Caco-2 (cell line): Measurements from ENCODE around the gene PRND. TPM values are rescaled to one million over a fixed set of nuclear protein-coding genes. Genes with fewer than 3 reads are reported as not detected.
A peak's percentile ranks its signal among the peaks of the same experiment; 100 is the strongest.

ENCODE experiments used
- BruUV-seq: library from RNA; stranded (reverse); fragments of 400-500 nt; replicated peaks from 2 replicates; lab custom pipeline; 2021; lab: Mats Ljungman, UMichigan
- CTCF ChIA-PET: fragments of 300-600 bp; sonication (Branson Sonifier 250); formaldehyde crosslinking; loops from one replicate; lab custom pipeline; 2022; ENCODE audit warnings: antibody characterized with exemption; lab: Charles Lee
- POLR2A ChIA-PET: fragments of 300-600 bp; sonication (Branson Sonifier 250); formaldehyde crosslinking; loops from one replicate; lab custom pipeline; 2022; ENCODE audit warnings: antibody characterized with exemption; lab: Charles Lee
- DNase-seq, 2 experiments: peaks; one replicate each; pipeline versions ENCODE4 v3.0.0 to v3.0.0-alpha.2; 2020 to 2022
- H3K27me3 ChIP-seq: replicated peaks from 2 replicates; pipeline ENCODE4 v1.6.0; 2011; ENCODE audit warnings: low read length; ENCODE audit not compliant: control insufficient read depth, insufficient read depth
- H3K36me3 ChIP-seq: 2 replicates; pipeline ENCODE4 v1.5.1; 2011; ENCODE audit warnings: low read length; ENCODE audit not compliant: control insufficient read depth, insufficient read depth
- H3K4me1 ChIP-seq: fragments of 250-450 bp; sonication (Bioruptor Pico); 2 replicates; pipeline ENCODE4 v1.5.1; 2020; ENCODE audit warnings: mild to moderate bottlenecking
- H3K4me3 ChIP-seq: 2 replicates; pipeline ENCODE4 v1.5.1; 2011; ENCODE audit warnings: low read depth, mild to moderate bottlenecking, control low read depth, low read length
- H3K9me3 ChIP-seq: fragments of 250-450 bp; sonication (Bioruptor Pico); 2 replicates; pipeline ENCODE4 v1.5.1; 2020; ENCODE audit warnings: mild to moderate bottlenecking, moderate library complexity
- H3K27ac Mint-ChIP-seq: one replicate; pipeline ENCODE4 v1.8.0; 2022; ENCODE audit warnings: mixed read lengths; ENCODE audit not compliant: unreplicated experiment
- H3K27me3 Mint-ChIP-seq: one replicate; pipeline ENCODE4 v1.8.0; 2022; ENCODE audit warnings: mixed read lengths; ENCODE audit not compliant: insufficient read depth, unreplicated experiment
- H3K36me3 Mint-ChIP-seq: one replicate; pipeline ENCODE4 v1.8.0; 2022; ENCODE audit warnings: mild to moderate bottlenecking, mixed read lengths; ENCODE audit not compliant: insufficient read depth, unreplicated experiment
- H3K4me1 Mint-ChIP-seq: one replicate; pipeline ENCODE4 v1.8.0; 2022; ENCODE audit warnings: low read depth, mixed read lengths; ENCODE audit not compliant: unreplicated experiment
- H3K4me3 Mint-ChIP-seq: one replicate; pipeline ENCODE4 v1.8.0; 2022; ENCODE audit warnings: mild to moderate bottlenecking, moderate library complexity, mixed read lengths; ENCODE audit not compliant: unreplicated experiment
- H3K9me3 Mint-ChIP-seq: one replicate; pipeline ENCODE4 v1.8.0; 2022; ENCODE audit warnings: mixed read lengths; ENCODE audit not compliant: unreplicated experiment
- CTCF ChIP-seq, 2 experiments: fragments of 200-600 bp in 1 of 2; IDR thresholded peaks; 1 replicate in 1 of 2; 2 replicates in 1 of 2; pipeline versions ENCODE4 v1.5.1 to v1.8.0; 2011 to 2022; ENCODE audit warnings: antibody characterized with exemption in 1 of 2, control low read depth in 1 of 2, inconsistent platforms in 1 of 2, low read depth in 1 of 2, low read length in 1 of 2, mild to moderate bottlenecking in 1 of 2, moderate library complexity in 1 of 2; ENCODE audit not compliant: insufficient read depth in 1 of 2, severe bottlenecking in 1 of 2, unreplicated experiment in 1 of 2
- intact Hi-C: fragments of 100-400 bp; cut with micrococcal nuclease; formaldehyde crosslinking; loops from one replicate; pipeline ENCODE4 v1.10.0; 2022; ENCODE audit not compliant: unreplicated experiment
- total RNA-seq: library from RNA; stranded (reverse); gene quantifications from 2 replicates; pipeline ENCODE4 v1.2.3, GENCODE V29; 2022

PRND gene
- total RNA-seq, 1 experiment from 2014 or later: not detected

- peak; percentile 85 for TF ChIP-seq CTCF (IDR thresholded peaks at IDR 0.05; ENCODE audit: insufficient read depth in 1 of 2, low read depth in 1 of 2, low read length in 1 of 2, severe bottlenecking in 1 of 2, unreplicated experiment in 1 of 2)
- peak overlapping the region; percentile 42 for H3K4me3 Mint-ChIP-seq
- no peak overlapping the region for H3K27ac Mint-ChIP-seq
- no peaks in the 10 kb centered on the region for H3K9me3 ChIP-seq
- no peak overlapping the region for H3K4me3 ChIP-seq
- peaks cover 4% of the 10 kb centered on the region; the same call in 1 of the 2 replicates for H3K4me1 ChIP-seq
- H3K27me3 ChIP-seq: no peaks in the 10 kb centered on the region; the same call in 1 of the 2 replicates
- peaks cover 6% of the 10 kb centered on the region for H3K4me1 Mint-ChIP-seq
- no peaks in the 10 kb centered on the region for H3K36me3 ChIP-seq
- no peaks in the 10 kb centered on the region for H3K27me3 Mint-ChIP-seq
- DNase-seq: peak; percentile 63 to 73
- ChIA-PET POLR2A (no interaction called here), CTCF (interaction anchor here (0.7 to 2.6 kb wide), 4 partner anchors 107 to 118 kb away, joined by 3 to 13 read pairs (median 8); no protein-coding TSS in a partner anchor)
- intact Hi-C loops: loop anchor here (1.0 kb wide), 2 partner anchors 106 to 113 kb away; no protein-coding TSS in a partner anchor
- BruUV-seq: no TSS peak
- no peaks in the 10 kb centered on the region for H3K9me3 Mint-ChIP-seq
- no peaks in the 10 kb centered on the region for H3K36me3 Mint-ChIP-seq
Measured at GRCh38 chr20:4720041-4720976, 1.4 kb upstream of the PRND start.

GRCh38 chr20:4720977-4721349 is 746 bp upstream of the PRND start:
- no peaks in the 10 kb centered on the region for H3K36me3 ChIP-seq
- no peaks in the 10 kb centered on the region for H3K9me3 Mint-ChIP-seq
- BruUV-seq: no TSS peak
- H3K4me1 Mint-ChIP-seq: peaks cover 6% of the 10 kb centered on the region
- H3K27me3 ChIP-seq: no peaks in the 10 kb centered on the region; the same call in 1 of the 2 replicates
- H3K4me3 ChIP-seq: no peak overlapping the region
- H3K4me3 Mint-ChIP-seq: peak overlapping the region; percentile 42
- H3K27me3 Mint-ChIP-seq: no peaks in the 10 kb centered on the region
- CTCF ChIA-PET: interaction anchor here (0.7 to 2.6 kb wide), 4 partner anchors 107 to 119 kb away, joined by 3 to 13 read pairs (median 8); no protein-coding TSS in a partner anchor
- POLR2A ChIA-PET: no interaction called here
- peak in 1 of 2 experiments; percentile 14 for DNase-seq
- H3K4me1 ChIP-seq: peaks cover 4% of the 10 kb centered on the region; the same call in 1 of the 2 replicates
- H3K36me3 Mint-ChIP-seq: no peaks in the 10 kb centered on the region
- H3K27ac Mint-ChIP-seq: no peak overlapping the region
- no peak for TF ChIP-seq CTCF (IDR thresholded peaks at IDR 0.05; ENCODE audit: insufficient read depth in 1 of 2, low read depth in 1 of 2, low read length in 1 of 2, severe bottlenecking in 1 of 2, unreplicated experiment in 1 of 2)
- H3K9me3 ChIP-seq: no peaks in the 10 kb centered on the region
- intact Hi-C loops: loop anchor here (1.0 kb wide), 2 partner anchors 107 to 114 kb away; no protein-coding TSS in a partner anchor

GRCh38 chr20:4722571-4722970 is 862 bp downstream of the PRND start:
- DNase-seq: no peak

More at GRCh38 chr20:4722571-4722970, 862 bp downstream of the PRND start:
- intact Hi-C loops: no loop called here
- TF ChIP-seq CTCF (IDR thresholded peaks at IDR 0.05; ENCODE audit: insufficient read depth in 1 of 2, low read depth in 1 of 2, low read length in 1 of 2, severe bottlenecking in 1 of 2, unreplicated experiment in 1 of 2): no peak
- no peaks in the 10 kb centered on the region for H3K9me3 ChIP-seq
- H3K4me1 ChIP-seq: peaks cover 4% of the 10 kb centered on the region; the same call in 1 of the 2 replicates
- H3K27me3 Mint-ChIP-seq: no peaks in the 10 kb centered on the region
- no peaks in the 10 kb centered on the region for H3K36me3 ChIP-seq
- no peak overlapping the region for H3K4me3 ChIP-seq
- no peaks in the 10 kb centered on the region; the same call in 1 of the 2 replicates for H3K27me3 ChIP-seq
- CTCF ChIA-PET: interaction anchor here (0.9 to 1.6 kb wide), 2 partner anchors 23 to 114 kb away, joined by 3 to 4 read pairs; no protein-coding TSS in a partner anchor
- H3K36me3 Mint-ChIP-seq: no peaks in the 10 kb centered on the region
- POLR2A ChIA-PET: no interaction called here
- no peak overlapping the region for H3K27ac Mint-ChIP-seq
- H3K4me3 Mint-ChIP-seq: no peak overlapping the region
- BruUV-seq: no TSS peak
- peaks cover 6% of the 10 kb centered on the region for H3K4me1 Mint-ChIP-seq
- H3K9me3 Mint-ChIP-seq: no peaks in the 10 kb centered on the region
